Lower leg skin (tissue), 4 donors: Measurements from ENCODE around the gene GAL3ST1. TPM values are rescaled to one million over a fixed set of nuclear protein-coding genes. Genes with fewer than 3 reads are reported as not detected.

Experiments used
- DNase-seq, 2 donors: peaks; one replicate each; pipeline ENCODE4 v3.0.0-alpha.2; 2019; ENCODE audit warnings: low spot score in 2 of 2
- H3K4me3 ChIP-seq: fragments of 200-600 bp; sonication (generic); 2 replicates; pipeline ENCODE4 v1.5.1; 2017; ENCODE audit warnings: mild to moderate bottlenecking, low read depth; ENCODE audit not compliant: poor library complexity, severe bottlenecking
- POLR2A ChIP-seq, 2 donors: fragments of 450-650 bp; IDR thresholded peaks; one replicate each; pipeline ENCODE4 v1.6.1; 2016 to 2017; ENCODE audit warnings: antibody characterized with exemption in 2 of 2, mild to moderate bottlenecking in 1 of 2, moderate library complexity in 1 of 2
- WGBS, 2 donors: methylation state at CpG; one replicate each; pipeline ENCODE4 v1.1.5; 2018; 5-methylcytosine and 5-hydroxymethylcytosine counted together
- intact Hi-C: fragments of 100-400 bp; cut with DNase I; formaldehyde crosslinking; loops from one replicate; pipeline ENCODE4 v1.15.0; 2023; ENCODE audit warnings: low total_unique reads
- total RNA-seq, 4 donors: library from RNA; depleted of rRNA; stranded (reverse); fragments of >200 nt; gene quantifications; one replicate each; pipeline ENCODE4 v1.1.0, GENCODE V29; 2016
- TF ChIP-seq, protein P1 (sequence below), 3 donors: fragments of 450-650 bp; IDR thresholded peaks; one replicate each; pipeline ENCODE4 v1.5.1; 2016; ENCODE audit warnings: antibody characterized with exemption in 3 of 3, mild to moderate bottlenecking in 3 of 3, moderate library complexity in 2 of 3

GAL3ST1 gene
- total RNA-seq, 4 donors from 2014 or later, result 0.61 to 6.4 (median 1.9) TPM

DNA sequence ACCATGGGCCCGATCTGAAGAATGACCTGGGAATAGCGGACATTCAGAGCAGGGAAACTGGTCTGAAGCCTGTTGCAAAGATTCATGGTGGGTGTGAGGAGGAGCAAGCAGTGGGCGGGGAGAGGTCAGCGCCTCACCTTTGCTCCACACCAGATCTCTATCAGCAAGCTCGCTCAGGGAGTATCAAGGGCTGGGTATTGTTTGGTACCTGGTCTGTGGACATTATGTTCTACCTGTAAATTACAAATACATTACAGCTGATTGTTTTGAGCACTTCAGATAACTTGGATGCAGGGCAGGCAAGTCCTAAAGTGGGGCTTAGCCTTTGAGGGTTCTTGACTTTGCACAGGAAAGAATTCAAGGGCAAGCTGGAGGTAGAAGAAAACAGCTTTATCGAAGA, 58.2 kb downstream of the GAL3ST1 start:
- WGBS, 2 donors, result 88 to 93% methylated on average over 6 of the region's 6 CpGs
- H3K4me3 ChIP-seq, result no peak overlapping the region
- TF ChIP-seq, protein P1, sequence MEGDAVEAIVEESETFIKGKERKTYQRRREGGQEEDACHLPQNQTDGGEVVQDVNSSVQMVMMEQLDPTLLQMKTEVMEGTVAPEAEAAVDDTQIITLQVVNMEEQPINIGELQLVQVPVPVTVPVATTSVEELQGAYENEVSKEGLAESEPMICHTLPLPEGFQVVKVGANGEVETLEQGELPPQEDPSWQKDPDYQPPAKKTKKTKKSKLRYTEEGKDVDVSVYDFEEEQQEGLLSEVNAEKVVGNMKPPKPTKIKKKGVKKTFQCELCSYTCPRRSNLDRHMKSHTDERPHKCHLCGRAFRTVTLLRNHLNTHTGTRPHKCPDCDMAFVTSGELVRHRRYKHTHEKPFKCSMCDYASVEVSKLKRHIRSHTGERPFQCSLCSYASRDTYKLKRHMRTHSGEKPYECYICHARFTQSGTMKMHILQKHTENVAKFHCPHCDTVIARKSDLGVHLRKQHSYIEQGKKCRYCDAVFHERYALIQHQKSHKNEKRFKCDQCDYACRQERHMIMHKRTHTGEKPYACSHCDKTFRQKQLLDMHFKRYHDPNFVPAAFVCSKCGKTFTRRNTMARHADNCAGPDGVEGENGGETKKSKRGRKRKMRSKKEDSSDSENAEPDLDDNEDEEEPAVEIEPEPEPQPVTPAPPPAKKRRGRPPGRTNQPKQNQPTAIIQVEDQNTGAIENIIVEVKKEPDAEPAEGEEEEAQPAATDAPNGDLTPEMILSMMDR (IDR thresholded peaks at IDR 0.05), result no peak
- no peak for TF ChIP-seq POLR2A (IDR thresholded peaks at IDR 0.05)
- no peak for DNase-seq
- intact Hi-C loops, result no loop called here

GRCh38 chr22:30514252-30514651, 60.2 kb downstream of the GAL3ST1 start:
- no peak for DNase-seq
- intact Hi-C loops, result no loop called here
- no peak overlapping the region for H3K4me3 ChIP-seq
- 71 to 82% methylated on average over 4 of the region's 4 CpGs for WGBS, 2 donors
- TF ChIP-seq POLR2A (IDR thresholded peaks at IDR 0.05), result no peak
- TF ChIP-seq, protein P1 (IDR thresholded peaks at IDR 0.05), result no peak

DNA sequence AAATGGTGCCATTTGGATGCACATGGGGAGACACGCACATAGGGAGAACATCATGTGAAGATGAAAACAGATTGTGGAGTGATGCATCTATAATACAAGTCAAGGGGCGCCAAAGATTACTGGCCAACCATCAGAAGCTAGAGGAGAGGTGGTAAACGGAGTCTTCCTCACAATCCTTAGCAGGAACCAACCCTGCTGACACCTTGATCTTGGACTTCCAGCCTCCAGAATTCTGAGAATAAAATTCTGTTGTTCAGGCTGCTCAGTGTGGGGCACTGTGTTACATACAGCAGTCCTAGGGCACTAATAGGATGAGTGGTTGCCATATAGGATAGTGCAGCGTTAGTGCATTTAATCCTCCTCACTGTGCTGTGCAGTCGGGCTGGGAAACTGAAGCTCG, 61.0 kb downstream of the GAL3ST1 start:
- intact Hi-C loops, result no loop called here
- no peak overlapping the region for H3K4me3 ChIP-seq
- WGBS, 2 donors, result 90 to 98% methylated on average over 6 of the region's 6 CpGs
- no peak for TF ChIP-seq POLR2A (IDR thresholded peaks at IDR 0.05)
- TF ChIP-seq, protein P1 (IDR thresholded peaks at IDR 0.05), result no peak
- DNase-seq, result no peak

DNA sequence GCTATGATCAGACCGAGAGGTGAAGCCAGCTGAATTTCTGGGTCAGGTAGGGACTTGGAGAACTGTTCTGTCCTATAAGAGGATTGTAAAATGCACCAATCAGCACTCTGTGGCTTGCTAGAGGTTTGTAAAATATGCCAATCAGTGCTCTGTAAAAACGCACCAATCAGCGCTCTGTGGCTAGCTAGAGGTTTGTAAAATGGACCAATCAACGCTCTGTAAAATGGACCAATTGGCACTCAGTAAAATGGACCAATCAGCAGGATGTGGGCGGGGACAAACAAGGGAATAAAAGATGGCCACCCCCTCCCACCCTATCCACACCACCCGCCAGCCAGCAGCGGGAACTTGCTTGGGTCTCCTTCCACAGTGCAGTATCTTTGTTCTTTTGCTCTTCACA, 62.6 kb downstream of the GAL3ST1 start:
- 90 to 94% methylated on average over 7 of the region's 7 CpGs for WGBS, 2 donors
- DNase-seq, result no peak
- no peak for TF ChIP-seq POLR2A (IDR thresholded peaks at IDR 0.05)
- TF ChIP-seq, protein P1 (IDR thresholded peaks at IDR 0.05), result no peak
- no peak overlapping the region for H3K4me3 ChIP-seq
- intact Hi-C loops, result no loop called here

DNA sequence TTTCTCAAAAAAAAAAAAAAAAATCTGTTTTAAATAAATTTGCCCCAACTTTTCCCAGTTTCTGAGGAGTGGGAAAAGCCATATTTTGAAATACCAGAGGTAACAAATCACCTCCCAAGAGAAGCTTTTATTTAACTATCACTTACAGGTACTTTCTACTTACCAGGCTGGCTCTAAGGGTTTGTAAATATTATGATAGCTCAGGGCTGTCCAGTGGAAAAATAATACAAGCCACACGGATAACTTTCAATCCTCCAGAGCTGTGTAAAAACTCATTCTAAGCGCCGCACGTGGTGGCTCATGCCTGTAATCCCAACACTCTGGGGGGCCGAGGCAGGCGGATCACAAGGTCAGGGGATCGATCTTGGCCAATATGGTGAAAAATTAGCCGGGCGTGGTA, 63.4 kb downstream of the GAL3ST1 start:
- intact Hi-C loops, result no loop called here
- no peak overlapping the region for H3K4me3 ChIP-seq
- no peak for TF ChIP-seq POLR2A (IDR thresholded peaks at IDR 0.05)
- TF ChIP-seq, protein P1 (IDR thresholded peaks at IDR 0.05), result no peak
- 86 to 88% methylated on average over 9 of the region's 9 CpGs for WGBS, 2 donors
- DNase-seq, result no peak

DNA sequence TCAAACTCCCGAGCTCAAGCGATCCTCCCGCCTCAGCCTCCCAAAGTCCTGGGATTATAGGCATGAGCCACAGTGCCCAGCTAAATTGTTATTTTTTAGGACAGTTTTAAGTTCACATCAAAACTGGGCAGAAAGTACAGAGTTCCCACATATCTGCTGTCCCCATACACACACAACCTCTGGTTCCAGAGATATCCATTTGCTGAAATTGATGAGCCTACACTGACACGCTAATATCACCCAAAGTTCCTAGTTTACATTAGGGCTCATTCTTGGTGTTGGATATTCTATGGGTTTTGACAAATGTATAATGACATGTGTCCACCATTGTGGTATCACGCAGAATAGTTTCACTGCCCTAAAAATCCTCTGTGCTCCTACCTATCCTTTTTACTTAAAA, 66.2 kb downstream of the GAL3ST1 start:
- 81 to 95% methylated on average over 5 of the region's 5 CpGs for WGBS, 2 donors
- TF ChIP-seq, protein P1 (IDR thresholded peaks at IDR 0.05), result no peak
- TF ChIP-seq POLR2A (IDR thresholded peaks at IDR 0.05), result no peak
- no peak for DNase-seq
- H3K4me3 ChIP-seq, result no peak overlapping the region
- intact Hi-C loops, result no loop called here
